ENCODE results near the gene ECI1.

DNA sequence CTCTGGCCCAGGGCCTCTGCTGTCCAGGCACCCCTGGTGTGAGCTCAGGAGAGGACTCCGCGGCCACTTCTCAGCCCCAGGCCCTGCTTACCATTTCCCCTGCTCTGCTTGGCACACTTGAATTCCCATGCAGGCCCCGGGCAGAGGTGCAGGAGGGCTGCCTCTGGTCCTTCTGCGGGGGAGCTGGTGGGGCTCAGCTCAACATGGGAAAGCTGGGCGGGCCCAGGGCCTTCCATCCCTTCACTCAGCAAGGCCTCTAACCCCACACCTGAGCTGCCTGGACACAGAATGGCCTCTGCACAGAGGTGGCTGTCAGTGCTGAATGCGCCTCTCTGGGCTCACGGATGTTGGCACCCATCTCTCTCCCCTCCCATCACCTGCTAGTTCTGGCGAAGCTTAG lies 29.1 kb upstream of the ECI1 start:
- TF ChIP-seq, protein P1, sequence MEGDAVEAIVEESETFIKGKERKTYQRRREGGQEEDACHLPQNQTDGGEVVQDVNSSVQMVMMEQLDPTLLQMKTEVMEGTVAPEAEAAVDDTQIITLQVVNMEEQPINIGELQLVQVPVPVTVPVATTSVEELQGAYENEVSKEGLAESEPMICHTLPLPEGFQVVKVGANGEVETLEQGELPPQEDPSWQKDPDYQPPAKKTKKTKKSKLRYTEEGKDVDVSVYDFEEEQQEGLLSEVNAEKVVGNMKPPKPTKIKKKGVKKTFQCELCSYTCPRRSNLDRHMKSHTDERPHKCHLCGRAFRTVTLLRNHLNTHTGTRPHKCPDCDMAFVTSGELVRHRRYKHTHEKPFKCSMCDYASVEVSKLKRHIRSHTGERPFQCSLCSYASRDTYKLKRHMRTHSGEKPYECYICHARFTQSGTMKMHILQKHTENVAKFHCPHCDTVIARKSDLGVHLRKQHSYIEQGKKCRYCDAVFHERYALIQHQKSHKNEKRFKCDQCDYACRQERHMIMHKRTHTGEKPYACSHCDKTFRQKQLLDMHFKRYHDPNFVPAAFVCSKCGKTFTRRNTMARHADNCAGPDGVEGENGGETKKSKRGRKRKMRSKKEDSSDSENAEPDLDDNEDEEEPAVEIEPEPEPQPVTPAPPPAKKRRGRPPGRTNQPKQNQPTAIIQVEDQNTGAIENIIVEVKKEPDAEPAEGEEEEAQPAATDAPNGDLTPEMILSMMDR (IDR thresholded peaks at IDR 0.05): no peak
- TF ChIP-seq POLR2A (IDR thresholded peaks at IDR 0.05): no peak
